Coronary artery (tissue), 2 donors: ENCODE data around the gene HDC.

Source experiments
- DNase-seq: peaks from one replicate; pipeline ENCODE4 v3.0.0-alpha.2; 2017; ENCODE audit warnings: low spot score
- H3K27ac ChIP-seq, 2 donors: fragments of 200-600 bp; sonication (generic); one replicate each; pipeline ENCODE4 v1.5.1; 2016 to 2019
- H3K4me3 ChIP-seq: fragments of 200-600 bp; sonication (generic); 2 replicates; pipeline ENCODE4 v1.5.1; 2016; ENCODE audit warnings: mild to moderate bottlenecking, moderate library complexity
- TF ChIP-seq, protein P1 (sequence below): fragments of 200-600 bp; sonication (generic); IDR thresholded peaks from one replicate; pipeline ENCODE4 v1.5.1; 2019; ENCODE audit warnings: antibody characterized with exemption

HDC gene

DNA sequence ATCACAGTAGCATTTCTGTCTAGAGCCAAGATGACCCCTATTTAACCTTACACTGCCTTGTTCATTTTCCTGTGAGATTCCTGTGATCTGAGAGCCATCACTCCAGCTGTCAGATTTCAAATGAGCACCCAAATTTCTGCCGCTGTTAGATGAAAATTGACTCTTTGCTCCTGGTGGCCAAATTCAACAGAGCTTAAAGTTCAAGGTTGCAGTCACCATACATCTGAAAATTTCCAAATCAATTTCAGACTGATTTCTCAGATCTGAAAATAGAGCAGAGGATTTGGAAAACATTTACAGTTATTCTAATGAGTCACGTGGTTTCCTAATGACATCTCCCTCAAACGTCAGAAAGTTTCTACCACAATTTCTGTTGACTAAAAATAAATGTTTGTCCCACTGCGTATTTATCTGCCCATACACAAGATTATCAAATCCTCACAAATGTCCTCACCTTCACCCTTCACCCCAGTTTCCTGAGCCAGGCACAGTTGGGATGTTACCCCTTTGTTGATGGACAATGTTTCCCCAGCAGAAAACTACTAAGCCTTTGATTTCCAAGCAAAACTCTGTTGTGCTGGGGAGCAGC lies 16.4 kb downstream of the HDC start:
- Histone ChIP-seq H3K4me3 (no peak overlapping the region), H3K27ac (no peak overlapping the region)
- DNase-seq = no peak
- TF ChIP-seq, protein P1, sequence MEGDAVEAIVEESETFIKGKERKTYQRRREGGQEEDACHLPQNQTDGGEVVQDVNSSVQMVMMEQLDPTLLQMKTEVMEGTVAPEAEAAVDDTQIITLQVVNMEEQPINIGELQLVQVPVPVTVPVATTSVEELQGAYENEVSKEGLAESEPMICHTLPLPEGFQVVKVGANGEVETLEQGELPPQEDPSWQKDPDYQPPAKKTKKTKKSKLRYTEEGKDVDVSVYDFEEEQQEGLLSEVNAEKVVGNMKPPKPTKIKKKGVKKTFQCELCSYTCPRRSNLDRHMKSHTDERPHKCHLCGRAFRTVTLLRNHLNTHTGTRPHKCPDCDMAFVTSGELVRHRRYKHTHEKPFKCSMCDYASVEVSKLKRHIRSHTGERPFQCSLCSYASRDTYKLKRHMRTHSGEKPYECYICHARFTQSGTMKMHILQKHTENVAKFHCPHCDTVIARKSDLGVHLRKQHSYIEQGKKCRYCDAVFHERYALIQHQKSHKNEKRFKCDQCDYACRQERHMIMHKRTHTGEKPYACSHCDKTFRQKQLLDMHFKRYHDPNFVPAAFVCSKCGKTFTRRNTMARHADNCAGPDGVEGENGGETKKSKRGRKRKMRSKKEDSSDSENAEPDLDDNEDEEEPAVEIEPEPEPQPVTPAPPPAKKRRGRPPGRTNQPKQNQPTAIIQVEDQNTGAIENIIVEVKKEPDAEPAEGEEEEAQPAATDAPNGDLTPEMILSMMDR = no peak

DNA sequence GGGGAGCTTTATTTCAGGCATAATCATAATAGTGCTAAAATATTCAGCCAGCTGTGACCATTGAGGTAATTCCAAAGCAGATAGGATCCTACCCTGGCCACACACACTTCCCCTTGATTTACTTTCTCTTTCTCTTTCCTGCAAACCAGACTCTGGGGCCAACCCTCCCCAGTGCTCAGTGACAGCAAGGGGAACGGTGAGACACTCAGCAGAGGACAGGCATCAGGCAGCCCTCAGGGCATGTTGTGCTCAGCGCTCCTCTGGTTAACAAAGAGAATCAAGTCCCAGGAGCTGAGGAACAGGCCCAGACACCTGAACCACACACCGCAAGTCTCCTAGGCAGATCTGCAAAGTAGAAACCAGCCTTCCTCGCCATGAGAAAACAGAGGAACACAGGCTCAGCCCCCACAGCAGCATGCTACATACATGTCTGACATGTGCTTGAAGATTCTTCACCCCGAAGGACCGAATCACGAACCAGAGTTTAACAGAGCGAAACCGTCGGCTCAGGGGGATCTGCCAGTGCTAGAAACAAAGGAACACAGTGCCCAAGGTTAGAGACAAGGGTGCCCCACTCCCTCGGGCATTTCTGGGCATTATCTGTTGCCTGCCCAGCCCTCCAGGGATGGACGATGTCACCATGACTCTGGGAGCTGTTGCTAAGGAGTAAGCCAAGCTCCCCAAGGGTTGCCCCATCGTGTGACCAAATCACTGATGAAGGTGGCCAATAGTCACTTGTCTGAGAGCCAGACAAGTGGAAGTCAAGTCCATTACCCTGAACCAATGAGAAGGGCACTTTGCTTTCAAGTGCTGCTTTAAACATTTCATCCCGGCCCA lies 17.5 kb downstream of the HDC start:
- no peak for DNase-seq
- no peak overlapping the region for H3K4me3 ChIP-seq
- no peak overlapping the region for H3K27ac ChIP-seq
- TF ChIP-seq, protein P1 = no peak

DNA sequence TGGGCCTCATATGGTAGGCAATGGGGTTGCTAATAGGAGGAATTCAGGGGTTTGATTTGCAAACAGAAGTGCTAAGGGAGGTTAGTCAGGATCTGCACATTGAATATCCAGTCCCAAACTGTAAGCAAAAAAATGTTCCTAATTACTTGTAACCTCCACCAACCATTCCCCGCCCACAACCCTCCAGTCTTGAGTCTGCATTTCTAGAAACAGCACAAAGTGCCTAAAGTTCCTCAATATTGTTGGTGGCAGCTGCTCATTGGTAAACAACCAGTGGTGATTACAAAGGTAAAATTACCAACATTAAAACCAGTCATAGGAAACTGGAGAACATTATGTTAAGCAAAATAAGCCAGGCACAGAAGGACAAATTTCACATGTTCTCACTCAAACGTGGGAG lies 18.9 kb downstream of the HDC start:
- H3K27ac ChIP-seq = no peak overlapping the region
- TF ChIP-seq, protein P1 = no peak

DNA sequence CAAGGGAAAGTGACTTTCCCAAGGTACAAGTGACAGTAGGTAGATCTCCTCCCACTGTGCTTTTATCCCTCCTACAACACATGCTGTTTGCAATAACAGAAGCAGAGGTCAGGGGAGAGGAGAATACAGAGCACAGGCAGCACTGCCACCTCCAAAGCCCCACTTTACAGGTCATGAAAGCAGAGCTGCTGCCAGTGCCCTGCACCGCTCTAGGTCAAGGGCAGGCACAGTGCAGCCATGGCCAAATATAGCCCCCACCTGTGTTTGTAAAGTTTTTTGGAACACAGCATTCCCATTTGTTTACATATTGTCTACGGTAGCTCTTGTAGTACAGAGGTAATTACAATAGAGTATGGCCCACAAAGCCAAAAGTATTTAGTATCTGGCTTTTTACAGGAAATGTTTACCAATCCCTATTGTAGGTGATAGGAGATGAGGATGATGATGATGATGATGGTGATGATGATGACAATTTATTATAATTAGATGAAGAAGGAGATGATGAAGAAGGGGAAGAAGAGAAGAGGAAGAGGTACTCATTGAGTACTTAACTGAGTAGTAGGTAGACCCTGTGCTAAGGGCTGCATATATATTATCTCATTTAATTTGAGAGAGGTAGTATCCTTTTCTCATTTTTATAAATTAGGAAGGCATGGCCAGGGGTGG lies 20.4 kb downstream of the HDC start:
- TF ChIP-seq, protein P1 = no peak
- no peak for DNase-seq
- Histone ChIP-seq H3K27ac (no peak overlapping the region), H3K4me3 (no peak overlapping the region)

More for the DNA sequence above, 18.9 kb downstream of the HDC start:
- DNase-seq = no peak
- no peak overlapping the region for H3K4me3 ChIP-seq

DNA sequence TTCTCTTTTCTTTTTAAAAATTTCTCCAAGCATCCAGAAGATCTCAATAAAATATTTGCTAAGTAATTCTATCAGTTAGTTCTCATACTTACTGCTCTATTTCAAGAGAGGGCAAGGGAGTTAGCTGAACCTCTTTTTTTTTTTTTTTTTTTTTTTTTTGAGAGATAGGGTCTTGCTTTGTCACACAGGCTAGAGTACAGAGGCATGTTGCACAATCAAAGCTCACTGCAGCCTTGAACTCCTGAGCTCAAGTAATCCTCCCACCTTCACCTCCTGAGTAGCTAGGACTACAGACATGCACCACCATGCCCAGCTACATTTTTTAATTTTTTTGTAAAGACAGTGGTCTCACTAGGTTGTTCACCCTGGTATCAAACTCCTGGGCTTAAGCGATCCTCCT lies 21.4 kb downstream of the HDC start:
- no peak for DNase-seq
- no peak overlapping the region for H3K4me3 ChIP-seq
- TF ChIP-seq, protein P1 = no peak
- H3K27ac ChIP-seq = no peak overlapping the region

DNA sequence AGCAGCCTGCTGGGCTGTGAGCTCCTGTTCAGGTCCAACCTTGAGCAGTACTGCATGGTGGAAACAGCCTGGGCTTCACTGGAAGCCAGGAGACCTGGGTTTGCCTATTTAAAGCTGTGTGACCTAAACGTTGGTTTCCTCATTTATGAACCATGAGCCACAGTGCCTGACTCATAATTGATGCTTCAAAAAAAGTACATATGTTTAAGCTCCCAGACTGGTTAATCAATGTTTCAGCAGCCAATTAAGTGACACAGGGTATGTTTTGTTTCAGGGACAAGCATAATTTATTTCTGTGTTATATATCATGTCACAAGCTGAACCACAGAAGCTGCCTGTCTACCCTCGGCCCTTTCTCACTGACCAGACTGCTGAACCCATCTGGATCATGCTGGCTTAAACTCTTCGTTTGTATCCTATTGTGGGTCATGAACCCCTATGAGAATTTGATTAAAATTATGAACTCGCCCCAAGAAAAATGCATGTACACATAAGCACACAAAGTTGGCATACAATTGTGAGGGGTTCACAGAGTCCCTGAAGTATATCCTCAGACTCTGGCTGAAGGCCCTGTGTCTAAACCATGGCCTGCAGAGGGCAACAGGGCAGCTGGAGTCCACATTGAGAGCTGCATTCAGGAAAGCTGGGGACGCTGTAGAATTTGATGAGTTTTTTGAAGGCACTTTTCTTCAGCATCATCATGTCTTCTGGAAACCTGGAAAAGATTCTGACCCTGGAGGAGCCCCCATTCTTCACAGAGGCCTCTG lies 23.7 kb downstream of the HDC start:
- H3K27ac ChIP-seq = no peak overlapping the region
- H3K4me3 ChIP-seq = no peak overlapping the region
- DNase-seq = no peak
- TF ChIP-seq, protein P1 = no peak
